Measurements from ENCODE around the gene AVP. TPM values are rescaled to one million over a fixed set of nuclear protein-coding genes. Genes with fewer than 3 reads are reported as not detected.

Gene AVP
- total and polyA plus RNA-seq, 9 of the 15 experiments (the other 6 are each of a cell fraction or from before 2014, with no cell fraction given) = not detected

- H3K27me3 ChIP-seq (ENCODE audit: control insufficient read depth in 2 of 2, insufficient read depth in 2 of 2, low read length in 2 of 2) = no peaks in the 10 kb centered on the region
- H4K20me1 ChIP-seq (replicated peaks; ENCODE audit: control insufficient read depth, insufficient read depth, low read length) = no peaks in the 10 kb centered on the region
- peaks cover 63% of the 10 kb centered on the region; the same call in 2 of the 3 replicates for H3K36me3 ChIP-seq (ENCODE audit: control insufficient read depth, insufficient read depth, low read length)
- no peak for DNase-seq (ENCODE audit: extremely low read depth in 1 of 4, low spot score in 3 of 4)
- TF ChIP-seq GATA2 (CRISPR knock-in tag; IDR thresholded peaks at IDR 0.05) (no peak), ZFPM2 (CRISPR knock-in tag; IDR thresholded peaks at IDR 0.05) (no peak), EWSR1 (IDR thresholded peaks at IDR 0.05; ENCODE audit: borderline replicate concordance, low read depth, partially characterized antibody) (no peak), FOXA1 (IDR thresholded peaks at IDR 0.05; ENCODE audit: borderline replicate concordance) (no peak), CBX5 (IDR thresholded peaks at IDR 0.05; ENCODE audit: borderline replicate concordance, low read depth) (no peak), ZFP30 (CRISPR knock-in tag; IDR thresholded peaks at IDR 0.05; ENCODE audit: borderline replicate concordance) (no peak), KAT8 (IDR thresholded peaks at IDR 0.05; ENCODE audit: low read depth) (no peak), TEAD1 (CRISPR knock-in tag; IDR thresholded peaks at IDR 0.05) (no peak), ZNF253 (CRISPR knock-in tag; conservative IDR thresholded peaks at IDR 0.05) (no peak), THRB (CRISPR knock-in tag; conservative IDR thresholded peaks at IDR 0.05) (no peak)
- FAIRE-seq = no peak
- no TSS peak for BruUV-seq (replicated peaks)
- no peaks in the 10 kb centered on the region for H3K9me3 ChIP-seq (replicated peaks; ENCODE audit: control insufficient read depth, insufficient read depth, low read depth, low read length)
- in situ Hi-C loops (cut with MboI) = no loop called here
- CTCF ChIA-PET (ENCODE audit: low intra/inter-chr PET ratio) = no interaction called here
- H3K4me3 ChIP-seq = no peak overlapping the region
- H3K4me2 ChIP-seq (ENCODE audit: insufficient read depth, low read length) = no peak overlapping the region
- no peak overlapping the region for H2AFZ ChIP-seq (ENCODE audit: low read depth, low read length)
- ATAC-seq = no peak
- intact Hi-C loops (cut with micrococcal nuclease) = no loop called here
- no peaks in the 10 kb centered on the region for H3K79me2 ChIP-seq (ENCODE audit: control insufficient read depth, insufficient read depth, low read length)
- no peak overlapping the region for H3K27ac ChIP-seq (ENCODE audit: extremely low read depth, low read depth, low read length)
- H3K4me1 ChIP-seq (replicated peaks in 1 of 2; ENCODE audit: control insufficient read depth in 2 of 2, insufficient read depth in 2 of 2, low read length in 2 of 2) = peaks cover 6 to 9% of the 10 kb centered on the region in 2 experiments; a peak in 4 of 5 replicates
- H3K9ac ChIP-seq (ENCODE audit: insufficient read depth in 1 of 2, low read depth in 2 of 2, low read length in 2 of 2) = peak overlapping the region in 1 of 2 experiments; percentile 45; a peak in 1 of 4 replicates
- WGBS (ENCODE audit: insufficient coverage, low coverage, missing lambda C conversion rate) = 89% methylated on average over 4 of the region's 4 CpGs
- POLR2A ChIA-PET = interaction anchor here (0.5 to 0.6 kb wide), 4 partner anchors 121 to 674 kb away, joined by 3 to 4 read pairs (median 4); no protein-coding TSS in a partner anchor
- H3K9me1 ChIP-seq (ENCODE audit: control insufficient read depth, insufficient read depth, low read length) = no peaks in the 10 kb centered on the region
These were observed 45.1 kb downstream of the AVP start for GRCh38 chr20:3039426-3039825.

All from K562 (cell line).